ENCODE data around the gene PREX1. TPM values are rescaled to one million over a fixed set of nuclear protein-coding genes. Genes with fewer than 3 reads are reported as not detected.
A peak's percentile ranks its signal among the peaks of the same experiment; 100 is the strongest.

The PREX1 gene
- total and polyA plus RNA-seq, 10 donors = 36.7 to 279 (median 157) TPM

DNA sequence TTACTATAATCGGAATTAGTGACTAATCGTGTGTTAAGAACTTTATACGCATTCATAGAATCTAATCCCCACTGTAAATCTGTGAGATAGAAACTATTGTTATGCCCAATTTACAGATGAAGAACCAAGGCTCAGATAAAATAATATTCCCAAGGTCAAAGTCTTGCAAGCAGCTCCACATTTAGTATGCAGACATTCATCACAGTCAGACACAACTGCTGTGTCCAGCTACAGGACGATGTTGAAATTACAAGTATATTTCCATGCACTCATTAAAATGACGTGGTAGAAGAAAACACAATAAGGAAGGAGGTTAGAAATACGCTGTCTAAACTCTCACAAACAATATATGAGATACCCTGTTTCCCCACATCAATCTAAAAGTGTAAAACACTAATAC is 82.5 kb downstream of the PREX1 start:
- DNase-seq = no peak
- 76 to 84% (median 79%) methylated on average over 6 of the region's 6 CpGs for WGBS, 5 donors
- H3K4me1 ChIP-seq = peaks cover 7 to 72% (median 40%) of the 10 kb centered on the region in 6 donors
- peaks cover 0 to 74% (median 40%) of the 10 kb centered on the region in 6 donors for H3K36me3 ChIP-seq
- no peak for TF ChIP-seq CTCF (IDR thresholded peaks at IDR 0.05 in 8 of 11, conservative IDR thresholded peaks at IDR 0.05 in 3 of 11)
- TF ChIP-seq POLR2AphosphoS5 (IDR thresholded peaks at IDR 0.05) = no peak
- no peak for TF ChIP-seq POLR2A (IDR thresholded peaks at IDR 0.05)
- H3K27me3 ChIP-seq (replicated peaks in 1 of 7) = no peaks in the 10 kb centered on the region
- no peak overlapping the region for H3K4me3 ChIP-seq
- no peaks in the 10 kb centered on the region for H3K9me3 ChIP-seq
- intact Hi-C loops (cut with DNase I; ENCODE audit: low total_unique reads) = no loop called here
- no peak overlapping the region for H3K27ac ChIP-seq

DNA sequence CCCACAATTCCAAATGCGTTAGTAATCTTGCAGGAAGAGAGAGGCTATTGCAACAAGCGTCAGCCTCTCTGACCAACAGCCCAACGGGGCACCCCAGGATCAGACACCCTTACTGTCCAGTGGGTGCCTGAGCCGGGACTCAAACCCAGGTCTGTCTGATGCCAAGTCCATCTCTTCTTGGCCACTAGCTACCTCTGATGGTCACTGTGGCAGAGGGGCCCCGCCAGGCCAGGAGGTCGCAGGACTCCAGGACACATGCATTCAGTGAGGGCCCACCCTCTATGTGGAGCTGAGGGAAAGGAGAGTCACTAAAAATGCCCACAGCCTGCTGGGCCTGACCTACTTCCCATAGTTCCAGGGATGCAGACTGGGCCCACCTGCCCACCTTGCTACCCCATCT is 83.3 kb downstream of the PREX1 start:
- Histone ChIP-seq H3K27me3 (replicated peaks in 1 of 7) (no peaks in the 10 kb centered on the region), H3K27ac (no peak overlapping the region), H3K4me1 (peaks cover 8 to 72% (median 41%) of the 10 kb centered on the region in 6 donors), H3K4me3 (no peak overlapping the region), H3K9me3 (no peaks in the 10 kb centered on the region), H3K36me3 (peaks cover 0 to 82% (median 40%) of the 10 kb centered on the region in 6 donors)
- 82 to 88% (median 87%) methylated on average over 4 to 6 of the region's 6 CpGs for WGBS, 5 donors
- DNase-seq = no peak
- TF ChIP-seq CTCF (IDR thresholded peaks at IDR 0.05 in 8 of 11, conservative IDR thresholded peaks at IDR 0.05 in 3 of 11) = no peak
- peak in 2 of 3 donors; percentile 25 to 46 for TF ChIP-seq POLR2AphosphoS5 (IDR thresholded peaks at IDR 0.05)
- intact Hi-C loops (cut with DNase I; ENCODE audit: low total_unique reads) = no loop called here

- 84 to 95% (median 93%) methylated on average over 5 of the region's 5 CpGs for WGBS, 5 donors
- no peaks in the 10 kb centered on the region for H3K9me3 ChIP-seq
- no peak for DNase-seq
These were observed 84.0 kb downstream of the PREX1 start for GRCh38 chr20:48743807-48744206.

More at GRCh38 chr20:48743807-48744206, 84.0 kb downstream of the PREX1 start:
- no peak overlapping the region for H3K4me3 ChIP-seq
- H3K27me3 ChIP-seq (replicated peaks in 1 of 7) = no peaks in the 10 kb centered on the region
- H3K4me1 ChIP-seq = peaks cover 15 to 72% (median 41%) of the 10 kb centered on the region in 6 donors
- peaks cover 0 to 85% (median 40%) of the 10 kb centered on the region in 6 donors for H3K36me3 ChIP-seq
- no peak for TF ChIP-seq CTCF (IDR thresholded peaks at IDR 0.05 in 8 of 11, conservative IDR thresholded peaks at IDR 0.05 in 3 of 11)
- no peak for TF ChIP-seq POLR2AphosphoS5 (IDR thresholded peaks at IDR 0.05)
- TF ChIP-seq POLR2A (IDR thresholded peaks at IDR 0.05) = no peak
- H3K27ac ChIP-seq = no peak overlapping the region
- intact Hi-C loops (cut with DNase I; ENCODE audit: low total_unique reads) = no loop called here

Measured in spleen (tissue), 11 donors.